Frontal cortex (tissue), 4 donors: ENCODE results near the gene OR8H2. TPM values are rescaled to one million over a fixed set of nuclear protein-coding genes. Genes with fewer than 3 reads are reported as not detected.
"Not testable (repeated sequence)": the region's sequence is repeated elsewhere in the genome, so short reads cannot be mapped to it uniquely, and the experiment has no call there.

ENCODE experiments used
- DNase-seq, 2 donors: peaks; one replicate each; pipeline ENCODE4 v3.0.0; 2012; ENCODE audit warnings: low spot score in 2 of 2
- FAIRE-seq: peaks from 2 replicates; lab custom pipeline; 2012; peaks lifted over from hg19 to GRCh38; lab: Jason Lieb, UNC
- small RNA-seq: library from RNA; depleted of rRNA; stranded (forward); fragments of <200 nt; gene quantifications from one replicate; pipeline ENCODE3, GENCODE V24; 2014
- total RNA-seq: library from RNA; depleted of rRNA; stranded (reverse); fragments of >200 nt; gene quantifications from one replicate; pipeline ENCODE4 v1.2.3, GENCODE V29; 2014
- donor health status: control.
- donor health status: control.
- donor health status: control.

OR8H2 gene
- total RNA-seq: not detected

DNA sequence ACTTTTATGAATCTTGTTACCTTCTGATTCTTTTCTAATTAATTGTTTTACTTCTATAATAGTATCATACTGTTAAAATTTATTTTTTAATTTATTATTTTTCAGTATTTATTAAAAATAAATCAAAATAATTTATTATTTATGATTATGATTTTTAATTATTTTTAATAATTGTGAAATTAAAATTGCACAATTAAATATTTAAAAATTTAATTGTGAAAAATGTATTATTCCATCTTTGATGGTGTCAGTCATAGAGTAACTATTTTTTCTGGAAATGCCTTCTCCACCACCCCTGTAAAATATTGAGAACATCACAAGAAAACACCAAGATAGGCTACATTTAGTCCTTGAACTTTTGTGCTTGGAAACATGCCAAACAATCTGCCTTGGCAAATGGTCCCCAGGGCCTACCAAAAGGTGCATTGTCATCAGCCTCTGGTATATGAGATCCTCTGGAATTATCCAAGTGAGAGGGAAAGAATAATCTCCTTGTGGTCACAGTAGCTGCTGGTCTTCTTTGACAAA lies at the start of gene OR8H2:
Gene OR8H2 (plus strand): TSS at position 478 of the 528 bp plus-strand sequence. CDS start 1,356 bp downstream, outside the sequence.
- FAIRE-seq: peak; percentile 99
- DNase-seq: no peak

GRCh38 chr11:56056366-56056765 lies 47.1 kb upstream of the OR8H2 start:
- not testable (repeated sequence) for DNase-seq, FAIRE-seq

DNA sequence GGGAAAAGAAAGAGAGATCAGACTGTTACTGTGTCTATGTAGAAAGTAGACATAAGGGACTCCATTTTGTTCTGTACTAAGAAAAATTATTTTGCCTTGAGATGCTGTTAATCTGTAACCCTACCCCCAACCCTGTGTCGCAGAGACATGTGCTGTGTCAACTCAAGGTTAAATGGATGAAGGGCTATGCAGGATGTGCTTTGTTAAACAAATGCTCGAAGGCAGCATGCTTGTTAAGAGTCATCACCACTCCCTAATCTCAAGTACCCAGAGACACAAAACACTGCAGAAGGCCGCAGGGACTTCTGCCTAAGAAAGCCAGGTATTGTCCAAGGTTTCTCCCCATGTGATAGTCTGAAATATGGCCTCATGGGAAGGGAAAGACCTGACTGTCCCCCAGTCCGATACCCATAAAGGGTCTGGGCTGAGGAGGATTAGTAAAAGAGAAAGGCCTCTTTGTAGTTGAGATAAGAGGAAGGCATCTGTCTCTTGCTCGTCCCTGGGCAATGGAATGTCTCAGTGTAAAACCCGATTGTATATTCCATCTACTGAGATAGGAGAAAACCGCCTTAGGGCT lies 45.7 kb upstream of the OR8H2 start:
- not testable (repeated sequence) for FAIRE-seq, DNase-seq

DNA sequence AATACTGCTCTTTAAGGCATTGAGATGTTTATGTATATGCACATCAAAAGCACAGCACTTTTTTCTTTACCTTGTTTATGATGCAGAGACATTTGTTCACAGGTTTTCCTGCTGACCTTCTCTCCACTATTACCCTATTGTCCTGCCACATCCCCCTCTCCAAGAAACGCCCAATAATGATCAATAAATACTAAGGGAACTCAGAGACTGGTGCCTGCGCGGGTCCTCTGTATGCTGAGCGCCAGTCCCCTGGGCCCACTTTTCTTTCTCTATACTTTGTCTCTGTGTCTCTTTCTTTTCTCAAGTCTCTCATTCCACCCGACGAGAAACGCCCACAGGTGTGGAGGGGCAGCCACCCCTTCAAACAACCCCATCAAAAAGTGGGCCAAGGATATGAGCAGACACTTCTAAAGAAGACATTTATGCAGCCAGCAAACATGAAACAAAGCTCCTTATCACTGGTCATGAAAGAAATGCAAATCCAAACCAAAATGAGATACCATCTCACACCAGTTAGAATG lies 45.2 kb upstream of the OR8H2 start:
- not testable (repeated sequence) for DNase-seq, FAIRE-seq

DNA sequence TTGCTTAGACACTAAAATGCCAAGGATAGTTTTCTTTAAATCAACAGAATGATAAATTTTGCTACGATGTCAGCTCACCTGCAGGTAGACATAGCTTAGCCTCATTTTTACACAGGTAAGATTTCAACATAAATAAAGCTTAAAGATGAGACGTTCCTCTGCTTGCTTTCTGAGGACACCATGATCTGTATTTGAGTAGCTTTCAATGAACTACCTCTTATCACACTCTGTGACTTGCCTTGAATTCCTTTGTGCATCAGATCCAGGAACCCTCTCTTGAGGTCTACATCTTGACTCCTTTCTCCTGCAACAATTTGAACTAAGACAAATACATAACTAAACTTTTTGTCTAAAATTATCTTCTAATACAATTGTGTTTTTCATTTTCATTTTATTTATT lies 36.5 kb upstream of the OR8H2 start:
- FAIRE-seq (no peak), DNase-seq (no peak)

GRCh38 chr11:56089697-56090096 lies 13.8 kb upstream of the OR8H2 start:
- FAIRE-seq: no peak

DNA sequence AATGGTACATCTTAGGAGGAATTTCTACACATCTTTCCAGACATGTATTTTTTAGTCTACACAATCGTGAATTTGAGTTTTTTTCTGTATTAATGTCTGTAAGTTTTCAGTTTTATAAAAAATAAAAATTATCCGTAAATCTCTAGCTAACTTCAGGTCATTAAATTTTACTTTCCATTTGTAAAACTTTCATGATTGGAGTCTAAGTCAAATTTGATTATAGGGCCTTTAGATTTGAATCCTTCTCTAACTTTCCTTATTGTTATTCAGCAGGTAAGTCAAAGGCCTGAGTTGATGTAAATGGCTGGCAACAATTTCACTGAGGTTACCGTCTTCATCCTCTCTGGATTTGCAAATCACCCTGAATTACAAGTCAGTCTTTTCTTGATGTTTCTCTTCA lies 10.5 kb upstream of the OR8H2 start, which contains the start of gene OR8I2:
Gene OR8I2 (plus strand): TSS at position 301 of the 400 bp plus-strand sequence. CDS start 0 bp downstream, at position 301.
- FAIRE-seq (no peak), DNase-seq (no peak)

More at GRCh38 chr11:56089697-56090096, 13.8 kb upstream of the OR8H2 start:
- DNase-seq: no peak

DNA sequence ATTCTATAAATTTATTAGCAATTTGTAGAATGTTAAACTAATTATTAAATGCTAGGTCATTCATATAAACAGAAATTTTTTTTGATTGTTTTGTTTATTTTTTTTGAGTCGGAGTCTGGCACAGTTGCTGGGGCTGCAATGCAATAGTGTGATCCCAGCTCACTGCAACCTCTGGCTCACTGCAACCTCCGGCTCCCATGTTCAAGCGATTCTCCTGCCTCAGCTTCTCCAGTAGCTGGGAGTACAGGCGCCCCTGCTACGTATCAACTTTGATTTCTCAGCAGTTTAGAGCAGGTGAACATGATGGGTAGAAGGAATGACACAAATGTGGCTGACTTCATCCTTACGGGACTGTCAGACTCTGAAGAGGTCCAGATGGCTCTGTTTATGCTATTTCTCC lies 18.6 kb downstream of the OR8H2 start, which contains the start of gene OR8H3:
Gene OR8H3 (plus strand): TSS at position 301 of the 400 bp plus-strand sequence. CDS start 0 bp downstream, at position 301.
- no peak for DNase-seq

DNA sequence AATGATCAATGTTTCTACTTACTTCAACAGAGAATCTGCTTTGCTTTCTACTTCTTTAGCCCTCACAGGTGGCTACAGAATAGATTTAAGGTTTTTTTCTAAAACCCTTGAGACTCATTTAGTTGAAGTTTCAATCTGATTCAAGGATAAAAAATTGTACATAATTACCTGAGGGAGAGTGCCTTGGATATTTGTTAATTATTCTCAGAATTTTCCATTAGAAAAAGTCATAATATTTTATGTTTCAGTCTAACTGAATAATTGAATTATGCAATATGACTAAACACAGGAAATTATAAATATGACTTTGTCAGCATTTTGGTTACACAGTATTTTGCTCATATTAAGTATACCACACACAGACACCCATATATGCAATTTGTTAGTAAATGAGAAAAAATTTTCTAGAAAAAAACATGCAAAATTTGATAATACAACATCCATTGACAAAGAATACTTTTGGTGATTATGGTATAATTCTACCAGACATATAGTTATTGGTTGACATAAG lies 36.7 kb downstream of the OR8H2 start, which contains the start of gene OR8J3:
Gene OR8J3 (minus strand): TSS at position 51 of the 511 bp plus-strand sequence. CDS start 2,483 bp downstream, outside the sequence.
- no peak for DNase-seq
- FAIRE-seq: no peak

More for the DNA sequence above, 18.6 kb downstream of the OR8H2 start, which contains the start of gene OR8H3:
- no peak for FAIRE-seq

- not testable (repeated sequence) for FAIRE-seq, DNase-seq
Measured at GRCh38 chr11:56143681-56144080, 40.2 kb downstream of the OR8H2 start.

DNA sequence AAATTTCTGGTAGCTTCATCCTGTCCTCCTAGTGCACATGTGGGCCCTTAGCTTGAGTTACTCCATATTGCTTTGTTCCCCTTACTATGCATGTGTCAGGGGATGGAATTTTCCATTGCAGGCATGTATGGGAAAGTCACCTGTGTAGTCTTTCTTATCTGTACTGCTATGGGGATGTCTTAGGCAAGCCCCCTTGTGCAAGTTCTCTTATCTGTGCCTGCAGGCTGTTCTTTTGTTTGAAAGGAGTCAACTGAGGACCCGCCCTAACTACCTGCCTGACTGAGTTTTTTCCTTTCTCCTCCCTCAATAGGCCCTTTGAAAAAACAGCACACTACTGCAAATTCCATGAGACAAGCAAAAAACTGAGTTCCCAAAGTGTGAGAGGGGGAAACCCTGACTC lies 47.9 kb downstream of the OR8H2 start:
- DNase-seq (no peak), FAIRE-seq (no peak)

DNA sequence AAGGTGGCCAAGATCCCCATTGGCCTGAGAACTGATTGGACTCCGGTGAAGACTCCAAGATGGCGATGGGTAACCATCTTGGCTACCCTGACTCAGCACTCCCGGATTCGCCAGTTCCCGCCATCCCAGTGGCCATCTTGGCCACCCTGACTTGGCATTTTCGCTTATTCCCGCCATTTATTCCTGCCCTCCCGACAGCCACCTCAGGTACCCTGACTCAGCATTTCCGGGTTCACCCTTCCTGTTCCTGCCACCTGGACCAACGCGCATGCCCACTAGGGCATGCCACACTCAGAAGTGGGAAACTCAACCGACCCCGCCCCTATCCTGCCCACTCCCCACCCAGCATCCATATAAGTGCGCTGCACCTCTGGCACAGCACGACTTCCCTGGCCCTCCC lies 48.8 kb downstream of the OR8H2 start:
- DNase-seq: no peak

More for the DNA sequence above, 48.8 kb downstream of the OR8H2 start:
- no peak for FAIRE-seq

Small RNA genes within 50 kb of the gene (small RNA-seq; reads per million reads assigned to genes)
- gene OR8I4P: not detected

Other genes starting within 250 kb of the OR8H2 start
- not detected for gene TRIM51, start 220.4 kb upstream of the OR8H2 start, total RNA-seq
- gene OR5W2, start 189.1 kb upstream of the OR8H2 start, total RNA-seq: not detected
- gene OR5I1, start 167.3 kb upstream of the OR8H2 start, total RNA-seq: not detected
- not detected for gene OR10AG1, start 133.7 kb upstream of the OR8H2 start, total RNA-seq
- gene OR5F1, start 109.1 kb upstream of the OR8H2 start, total RNA-seq: not detected
- not detected for gene OR5AS1, start 76.0 kb upstream of the OR8H2 start, total RNA-seq
- gene OR8I2, start 10.4 kb upstream of the OR8H2 start, total RNA-seq: not detected
- gene OR8H3, start 18.7 kb downstream of the OR8H2 start, total RNA-seq: not detected
- not detected for gene OR8J3, start 36.5 kb downstream of the OR8H2 start, total RNA-seq
- gene OR8K5, start 56.6 kb downstream of the OR8H2 start, total RNA-seq: not detected
- gene OR5J2, start 72.9 kb downstream of the OR8H2 start, total RNA-seq: not detected
- gene OR5T2, start 130.6 kb downstream of the OR8H2 start, total RNA-seq: not detected
- not detected for gene OR5T3, start 148.6 kb downstream of the OR8H2 start, total RNA-seq
- not detected for gene OR5T1, start 170.5 kb downstream of the OR8H2 start, total RNA-seq
- not detected for gene OR8H1, start 188.6 kb downstream of the OR8H2 start, total RNA-seq
- not detected for gene OR8K3, start 211.5 kb downstream of the OR8H2 start, total RNA-seq
- not detected for gene OR8K1, start 242.4 kb downstream of the OR8H2 start, total RNA-seq